HG02870 (cell line): ENCODE measurements around the gene CYP21A2.
"Not testable (repeated sequence)": the region's sequence is repeated elsewhere in the genome, so short reads cannot be mapped to it uniquely, and the experiment has no call there.

Experiments used
- ATAC-seq: cut with Tn5 transposase; IDR thresholded peaks from one replicate; pipeline ENCODE4 v1.9.1; 2021; ENCODE audit warnings: mild to moderate bottlenecking, moderate library complexity; ENCODE audit not compliant: unreplicated experiment

Gene CYP21A2

DNA sequence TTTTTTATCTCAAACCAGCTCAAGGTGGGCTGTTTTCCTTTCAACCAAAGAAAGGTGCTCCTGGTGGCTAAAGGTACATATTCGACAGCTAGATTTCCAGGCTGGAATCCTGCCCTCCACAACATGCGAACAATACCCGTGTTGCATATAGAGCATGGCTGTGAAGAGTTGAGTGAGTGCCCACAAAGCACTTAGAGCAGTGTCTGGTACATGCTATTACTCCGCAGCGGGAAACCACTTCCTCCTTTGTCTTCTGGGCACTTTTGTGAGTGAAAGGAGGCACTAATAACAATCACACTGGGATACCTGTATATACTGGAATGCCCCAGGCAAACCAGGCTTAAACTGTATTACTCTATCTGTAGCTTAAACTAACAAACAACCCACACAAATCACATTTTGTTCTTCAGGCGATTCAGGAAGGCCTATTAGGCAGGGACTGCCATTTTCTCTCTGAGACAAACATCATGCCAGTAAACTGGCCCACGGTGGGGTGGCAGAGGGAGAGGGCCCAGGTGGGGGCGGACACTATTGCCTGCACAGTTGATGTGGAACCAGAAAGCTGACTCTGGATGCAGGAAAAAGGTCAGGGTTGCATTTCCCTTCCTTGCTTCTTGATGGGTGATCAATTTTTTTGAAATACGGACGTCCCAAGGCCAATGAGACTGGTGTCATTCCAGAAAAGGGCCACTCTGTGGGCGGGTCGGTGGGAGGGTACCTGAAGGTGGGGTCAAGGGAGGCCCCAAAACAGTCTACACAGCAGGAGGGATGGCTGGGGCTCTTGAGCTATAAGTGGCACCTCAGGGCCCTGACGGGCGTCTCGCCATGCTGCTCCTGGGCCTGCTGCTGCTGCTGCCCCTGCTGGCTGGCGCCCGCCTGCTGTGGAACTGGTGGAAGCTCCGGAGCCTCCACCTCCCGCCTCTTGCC lies at the start of gene CYP21A2:
CYP21A2 (plus strand) TSS at position 818 of the 927 bp plus-strand sequence; CDS start at position 826, 8 bp downstream.
- not testable (repeated sequence) for ATAC-seq

DNA sequence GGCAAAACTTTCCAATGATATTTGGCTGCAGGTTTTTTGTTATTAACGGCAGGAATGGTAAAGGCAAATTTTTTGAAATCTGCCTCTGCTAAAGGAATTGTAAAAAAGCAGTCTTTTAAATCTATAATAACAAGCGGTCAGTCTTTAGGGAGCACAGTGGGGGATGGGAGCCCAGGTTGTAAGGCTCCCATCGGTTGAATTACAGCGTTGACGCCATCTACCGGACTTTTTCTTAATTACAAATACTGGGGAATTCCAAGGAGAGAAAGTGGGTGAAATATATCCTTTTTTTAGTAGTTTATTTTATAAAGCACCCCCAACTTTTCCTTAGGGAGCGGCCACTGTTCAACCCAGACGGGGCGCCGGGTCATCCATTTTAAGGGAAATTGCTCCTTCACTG lies 48.9 kb upstream of the CYP21A2 start:
- ATAC-seq, result not testable (repeated sequence)

DNA sequence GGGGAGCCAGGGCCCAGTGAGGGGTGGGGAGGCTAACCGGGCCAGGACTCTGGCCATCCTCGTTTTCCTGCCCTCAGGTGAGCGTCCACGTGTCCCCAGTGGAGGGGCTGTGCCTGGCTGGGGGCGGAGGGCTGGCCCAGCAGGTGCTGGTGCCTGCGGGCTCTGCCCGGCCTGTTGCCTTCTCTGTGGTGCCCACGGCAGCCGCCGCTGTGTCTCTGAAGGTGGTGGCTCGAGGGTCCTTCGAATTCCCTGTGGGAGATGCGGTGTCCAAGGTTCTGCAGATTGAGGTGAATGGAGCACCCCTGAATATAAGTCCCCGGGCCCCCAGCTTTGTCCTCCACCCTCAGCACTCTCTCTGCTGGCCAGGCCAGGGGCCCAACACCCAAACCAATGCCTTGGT lies 43.8 kb upstream of the CYP21A2 start:
- ATAC-seq, result not testable (repeated sequence)

DNA sequence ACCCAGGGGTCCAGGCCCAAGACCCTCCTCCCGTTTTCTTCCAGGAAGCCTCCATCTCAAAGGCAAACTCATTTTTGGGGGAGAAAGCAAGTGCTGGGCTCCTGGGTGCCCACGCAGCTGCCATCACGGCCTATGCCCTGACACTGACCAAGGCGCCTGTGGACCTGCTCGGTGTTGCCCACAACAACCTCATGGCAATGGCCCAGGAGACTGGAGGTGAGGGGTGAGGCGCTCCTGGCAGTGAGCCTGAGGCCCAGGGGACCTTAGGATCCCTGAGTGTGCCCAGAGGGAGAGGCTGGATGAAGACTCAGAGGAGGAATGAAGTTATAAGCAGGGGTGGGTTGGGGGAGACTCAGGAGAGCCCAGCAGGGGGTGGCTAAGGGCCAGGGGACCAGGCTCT lies 41.8 kb upstream of the CYP21A2 start:
- not testable (repeated sequence) for ATAC-seq

DNA sequence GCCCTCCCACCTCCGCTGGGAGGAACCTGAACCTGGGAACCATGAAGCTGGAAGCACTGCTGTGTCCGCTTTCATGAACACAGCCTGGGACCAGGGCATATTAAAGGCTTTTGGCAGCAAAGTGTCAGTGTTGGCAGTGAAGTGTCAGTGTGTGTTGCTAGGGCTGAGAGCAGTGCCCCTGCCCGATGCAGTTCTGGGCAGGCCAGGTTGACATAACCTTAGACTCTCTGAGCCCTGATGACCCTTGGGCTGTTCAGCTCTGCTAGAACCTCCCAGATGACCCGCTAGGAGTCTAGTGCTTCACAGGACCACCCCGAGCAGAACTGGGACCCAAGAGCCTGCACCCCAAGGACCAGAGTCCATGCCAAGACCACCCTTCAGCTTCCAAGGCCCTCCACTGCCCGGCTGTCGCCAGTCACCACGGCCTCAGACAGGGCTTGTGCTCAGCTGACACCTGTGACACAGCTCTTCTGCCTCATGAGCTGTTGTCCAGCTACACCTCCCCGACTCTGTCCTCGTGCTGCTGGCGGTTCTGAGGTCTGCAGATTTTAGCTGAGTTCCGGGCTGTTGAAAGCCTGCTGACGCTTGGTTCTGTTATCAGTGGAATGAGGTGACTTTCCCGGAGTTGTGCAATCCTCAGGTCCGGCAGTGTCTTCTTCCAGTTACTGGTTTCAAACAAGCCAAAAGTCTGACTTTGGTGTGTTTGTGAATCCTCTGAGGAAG lies 35.5 kb upstream of the CYP21A2 start:
- not testable (repeated sequence) for ATAC-seq

DNA sequence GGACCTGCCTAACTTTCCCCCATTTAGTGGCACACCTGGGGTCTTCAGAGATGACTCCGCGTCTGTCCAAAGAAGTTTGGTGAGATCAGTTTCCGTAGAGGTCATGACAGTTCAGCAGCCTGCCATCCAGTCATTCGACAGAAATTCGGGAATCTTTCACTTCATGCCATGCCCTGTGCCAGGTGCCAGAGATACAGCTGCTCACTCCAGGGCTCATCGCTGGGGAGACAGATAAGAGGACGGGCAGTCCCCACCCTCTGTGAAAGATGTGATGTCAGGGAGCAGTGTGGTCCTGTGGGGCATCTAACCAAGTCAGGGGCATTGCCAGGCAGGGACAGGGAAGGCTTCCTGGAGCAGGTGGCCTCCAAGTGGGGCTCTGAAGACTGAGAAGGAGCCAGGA lies 34.9 kb upstream of the CYP21A2 start:
- not testable (repeated sequence) for ATAC-seq

DNA sequence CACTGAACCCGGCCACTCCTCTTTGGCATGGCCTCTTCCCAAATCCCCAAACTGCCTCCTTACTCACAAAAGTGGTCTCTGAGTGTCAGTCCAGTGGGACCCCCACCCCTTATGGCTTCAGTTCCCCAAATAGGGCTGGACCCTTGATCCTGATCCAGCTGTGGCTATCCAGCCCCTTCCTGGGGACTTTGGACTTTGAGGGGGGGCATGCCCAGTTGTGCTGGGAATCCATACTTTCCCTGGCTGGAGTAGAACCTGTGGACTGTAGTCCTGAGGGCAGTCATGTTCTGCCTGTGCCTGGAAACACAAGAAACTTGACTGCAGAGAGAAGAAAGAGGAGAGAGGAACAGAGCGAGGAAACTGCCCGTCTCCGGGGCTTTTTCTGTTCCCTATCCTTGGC lies 33.8 kb upstream of the CYP21A2 start:
- not testable (repeated sequence) for ATAC-seq

DNA sequence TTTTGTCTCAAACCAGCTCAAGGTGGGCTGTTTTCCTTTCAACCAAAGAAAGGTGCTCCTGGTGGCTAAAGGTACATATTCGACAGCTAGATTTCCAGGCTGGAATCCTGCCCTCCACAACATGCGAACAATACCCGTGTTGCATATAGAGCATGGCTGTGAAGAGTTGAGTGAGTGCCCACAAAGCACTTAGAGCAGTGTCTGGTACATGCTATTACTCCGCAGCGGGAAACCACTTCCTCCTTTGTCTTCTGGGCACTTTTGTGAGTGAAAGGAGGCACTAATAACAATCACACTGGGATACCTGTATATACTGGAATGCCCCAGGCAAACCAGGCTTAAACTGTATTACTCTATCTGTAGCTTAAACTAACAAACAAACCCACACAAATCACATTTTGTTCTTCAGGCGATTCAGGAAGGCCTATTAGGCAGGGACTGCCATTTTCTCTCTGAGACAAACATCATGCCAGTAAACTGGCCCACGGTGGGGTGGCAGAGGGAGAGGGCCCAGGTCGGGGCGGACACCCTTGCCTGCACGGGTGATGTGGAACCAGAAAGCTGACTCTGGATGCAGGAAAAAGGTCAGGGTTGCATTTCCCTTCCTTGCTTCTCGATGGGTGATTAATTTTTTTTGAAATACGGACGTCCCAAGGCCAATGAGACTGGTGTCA lies 33.2 kb upstream of the CYP21A2 start:
- not testable (repeated sequence) for ATAC-seq

DNA sequence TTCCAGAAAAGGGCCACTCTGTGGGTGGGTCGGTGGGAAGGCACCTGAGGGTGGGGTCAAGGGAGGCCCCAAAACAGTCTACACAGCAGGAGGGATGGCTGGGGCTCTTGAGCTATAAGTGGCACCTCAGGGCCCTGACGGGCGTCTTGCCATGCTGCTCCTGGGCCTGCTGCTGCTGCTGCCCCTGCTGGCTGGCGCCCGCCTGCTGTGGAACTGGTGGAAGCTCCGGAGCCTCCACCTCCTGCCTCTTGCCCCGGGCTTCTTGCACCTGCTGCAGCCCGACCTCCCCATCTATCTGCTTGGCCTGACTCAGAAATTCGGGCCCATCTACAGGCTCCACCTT lies 32.7 kb upstream of the CYP21A2 start:
- not testable (repeated sequence) for ATAC-seq

DNA sequence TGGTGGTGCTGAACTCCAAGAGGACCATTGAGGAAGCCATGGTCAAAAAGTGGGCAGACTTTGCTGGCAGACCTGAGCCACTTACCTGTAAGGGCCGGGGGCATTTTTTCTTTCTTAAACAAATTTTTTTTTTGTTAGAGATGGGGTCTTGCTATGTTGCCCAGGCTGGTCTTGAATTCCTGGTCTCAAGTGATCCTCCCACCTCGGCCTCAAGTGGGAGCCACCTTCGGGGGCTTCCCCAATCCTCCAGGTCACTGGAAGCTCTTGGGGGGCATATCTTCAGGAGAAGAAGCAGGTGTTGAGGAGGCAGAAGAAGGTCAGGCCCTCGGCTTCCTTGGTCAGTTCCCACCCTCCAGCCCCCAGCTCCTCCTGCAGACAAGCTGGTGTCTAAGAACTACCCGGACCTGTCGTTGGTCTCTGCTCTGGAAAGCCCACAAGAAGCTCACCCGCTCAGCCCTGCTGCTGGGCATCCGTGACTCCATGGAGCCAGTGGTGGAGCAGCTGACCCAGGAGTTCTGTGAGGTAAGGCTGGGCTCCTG lies 32.2 kb upstream of the CYP21A2 start:
- not testable (repeated sequence) for ATAC-seq

DNA sequence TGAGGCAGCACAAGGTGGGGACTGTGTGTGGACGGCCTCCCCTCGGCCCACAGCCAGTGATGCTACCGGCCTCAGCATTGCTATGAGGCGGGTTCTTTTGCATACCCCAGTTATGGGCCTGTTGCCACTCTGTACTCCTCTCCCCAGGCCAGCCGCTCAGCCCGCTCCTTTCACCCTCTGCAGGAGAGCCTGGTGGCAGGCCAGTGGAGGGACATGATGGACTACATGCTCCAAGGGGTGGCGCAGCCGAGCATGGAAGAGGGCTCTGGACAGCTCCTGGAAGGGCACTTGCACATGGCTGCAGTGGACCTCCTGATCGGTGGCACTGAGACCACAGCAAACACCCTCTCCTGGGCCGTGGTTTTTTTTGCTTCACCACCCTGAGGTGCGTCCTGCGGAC lies 31.1 kb upstream of the CYP21A2 start:
- not testable (repeated sequence) for ATAC-seq

DNA sequence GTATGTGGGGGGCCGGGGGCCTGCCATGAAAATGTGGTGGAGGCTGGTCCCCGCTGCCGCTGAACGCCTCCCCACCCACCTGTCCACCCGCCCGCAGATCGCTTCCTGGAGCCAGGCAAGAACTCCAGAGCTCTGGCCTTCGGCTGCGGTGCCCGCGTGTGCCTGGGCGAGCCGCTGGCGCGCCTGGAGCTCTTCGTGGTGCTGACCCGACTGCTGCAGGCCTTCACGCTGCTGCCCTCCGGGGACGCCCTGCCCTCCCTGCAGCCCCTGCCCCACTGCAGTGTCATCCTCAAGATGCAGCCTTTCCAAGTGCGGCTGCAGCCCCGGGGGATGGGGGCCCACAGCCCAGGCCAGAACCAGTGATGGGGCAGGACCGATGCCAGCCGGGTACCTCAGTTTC lies 30.2 kb upstream of the CYP21A2 start:
- not testable (repeated sequence) for ATAC-seq

DNA sequence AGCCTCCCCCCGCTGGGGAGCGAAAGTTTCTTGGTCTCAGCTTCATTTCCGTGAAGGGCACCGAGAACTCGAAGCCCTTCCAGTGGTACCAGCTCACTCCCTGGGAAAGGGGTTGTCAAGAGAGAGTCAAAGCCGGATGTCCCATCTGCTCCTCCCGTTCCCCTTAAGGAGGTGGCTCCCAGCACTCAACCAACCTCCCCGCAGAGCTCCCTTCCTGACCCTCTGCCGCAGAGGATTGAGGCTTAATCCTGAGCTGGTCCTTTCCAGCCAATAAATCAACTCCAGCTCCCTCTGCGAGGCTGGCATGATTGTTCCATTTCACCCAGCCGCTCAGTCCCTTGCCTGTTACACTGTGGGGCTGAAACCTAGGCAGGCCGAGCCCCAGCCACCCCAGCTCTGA lies 29.6 kb upstream of the CYP21A2 start:
- ATAC-seq, result not testable (repeated sequence)

DNA sequence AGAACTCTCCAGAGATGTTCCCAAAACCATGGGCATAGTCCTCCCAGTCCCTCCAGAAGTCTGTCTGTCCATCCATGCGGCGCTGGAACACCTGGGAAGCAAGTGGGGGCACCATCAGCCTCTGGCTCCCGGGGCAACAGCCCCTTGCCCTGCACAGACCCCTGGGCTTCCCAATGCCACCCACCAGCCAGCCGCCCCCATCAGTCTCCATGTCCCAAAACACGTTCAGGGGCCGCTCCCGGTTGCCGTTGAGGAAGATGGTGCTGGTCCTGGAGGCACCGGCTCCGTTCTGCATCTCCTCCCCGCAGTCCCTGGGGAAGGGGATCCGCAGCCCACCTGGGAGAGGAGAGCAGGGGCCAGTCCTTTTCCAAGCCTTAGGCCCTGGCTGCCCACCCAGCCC lies 28.7 kb upstream of the CYP21A2 start:
- ATAC-seq, result not testable (repeated sequence)

DNA sequence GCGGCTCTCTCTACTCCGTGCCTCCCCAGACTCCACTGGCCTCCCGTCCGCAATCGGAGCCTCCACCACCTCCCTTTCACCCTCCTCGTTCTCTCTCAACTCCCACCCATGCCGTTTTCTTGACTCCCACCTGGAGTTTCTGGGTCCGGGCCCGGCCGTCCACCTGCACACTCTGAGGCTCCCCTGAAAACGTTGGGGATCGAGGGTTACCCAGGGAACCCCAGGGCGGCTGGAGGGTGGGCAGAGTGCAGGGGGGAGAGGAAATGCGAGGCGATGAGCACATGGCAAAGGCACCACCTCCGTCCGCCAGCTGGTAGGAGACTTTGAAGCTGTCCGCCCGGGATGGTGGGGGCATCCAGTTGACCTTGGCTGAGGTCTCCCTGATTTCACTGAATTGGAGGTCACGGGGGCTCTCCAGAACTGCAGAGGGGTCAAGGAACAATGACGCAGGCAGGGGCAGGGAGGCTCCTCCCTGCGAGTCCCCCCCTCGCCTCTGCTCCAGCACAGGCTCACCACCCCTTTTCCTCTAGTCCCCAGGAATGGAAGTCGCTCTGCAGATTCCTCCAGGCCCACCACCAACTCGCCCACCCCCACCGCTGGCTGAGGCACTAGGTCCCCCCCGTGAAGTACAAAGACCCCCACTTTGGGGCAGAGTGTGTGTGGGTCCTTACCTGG lies 27.2 kb upstream of the CYP21A2 start:
- ATAC-seq, result not testable (repeated sequence)

DNA sequence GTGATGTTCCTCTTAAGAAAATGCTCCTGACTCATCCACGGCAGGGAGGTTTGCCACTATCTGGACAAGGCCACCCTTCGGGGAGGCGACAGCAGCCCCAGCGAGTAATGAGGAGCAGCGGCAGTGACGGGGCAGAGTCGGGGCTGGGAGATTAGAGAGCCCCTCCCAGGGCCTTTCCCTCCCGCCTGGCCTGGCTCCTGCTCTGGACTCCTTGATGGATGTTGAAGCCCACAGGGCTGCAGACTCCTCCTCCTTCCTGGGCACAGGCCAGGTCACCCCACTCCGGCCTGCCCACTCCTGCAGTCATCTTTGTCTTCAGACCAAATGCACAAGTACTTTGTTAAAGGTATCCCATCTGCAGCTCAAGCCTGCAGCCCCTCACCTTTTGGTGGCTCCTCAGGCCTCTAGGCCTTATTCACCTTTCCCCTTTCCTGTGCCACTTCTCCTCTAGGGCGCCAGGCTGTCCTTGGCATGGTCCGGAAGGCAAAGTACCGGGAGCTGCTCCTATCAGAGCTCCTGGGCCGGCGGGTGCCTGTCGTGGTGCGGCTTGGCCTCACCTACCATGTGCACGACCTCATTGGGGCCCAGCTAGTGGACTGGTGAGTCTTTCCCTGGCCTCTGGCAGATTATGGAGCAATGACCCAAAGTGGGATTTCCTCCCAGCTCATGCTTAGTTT lies 25.1 kb upstream of the CYP21A2 start:
- ATAC-seq, result not testable (repeated sequence)

DNA sequence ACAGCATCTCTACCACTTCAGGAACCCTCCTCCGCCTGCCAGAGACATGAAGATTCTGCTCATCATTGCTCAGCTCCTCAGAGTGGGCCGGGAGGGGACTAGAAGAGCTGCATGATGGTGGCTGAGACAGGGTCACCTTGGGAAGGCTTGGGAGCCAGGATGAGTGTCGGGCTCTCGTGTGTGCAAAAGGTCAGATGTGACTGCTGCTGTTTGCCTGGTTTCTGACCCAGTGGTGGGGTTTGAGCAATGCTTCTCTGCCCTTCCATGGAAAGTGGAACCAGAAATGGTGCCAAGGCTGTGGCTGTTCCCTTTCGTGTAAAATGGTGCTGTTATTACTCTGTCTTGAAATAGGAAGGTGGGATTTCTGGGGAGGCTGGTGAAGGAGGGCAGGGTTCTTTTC lies 24.5 kb upstream of the CYP21A2 start:
- ATAC-seq, result not testable (repeated sequence)

DNA sequence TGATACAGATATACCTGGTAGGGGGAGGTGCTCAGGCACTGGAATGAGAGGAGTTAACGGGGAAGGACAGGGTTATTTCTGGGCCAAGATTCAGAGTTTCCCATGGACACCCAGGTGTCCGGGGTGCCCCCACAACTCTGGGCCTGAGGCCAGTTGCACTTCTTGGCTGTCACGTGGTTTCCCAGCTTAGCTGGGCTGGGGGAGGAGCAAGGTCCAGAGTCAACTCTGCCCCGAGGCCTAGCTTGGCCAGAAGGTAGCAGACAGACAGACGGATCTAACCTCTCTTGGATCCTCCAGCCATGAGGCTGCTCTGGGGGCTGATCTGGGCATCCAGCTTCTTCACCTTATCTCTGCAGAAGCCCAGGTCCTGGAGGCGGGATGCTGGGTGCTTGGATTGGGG lies 23.7 kb upstream of the CYP21A2 start, which contains the start of gene C4B:
C4B (plus strand) TSS at position 249 of the 400 bp plus-strand sequence; CDS start at position 300, 51 bp downstream.
- not testable (repeated sequence) for ATAC-seq

DNA sequence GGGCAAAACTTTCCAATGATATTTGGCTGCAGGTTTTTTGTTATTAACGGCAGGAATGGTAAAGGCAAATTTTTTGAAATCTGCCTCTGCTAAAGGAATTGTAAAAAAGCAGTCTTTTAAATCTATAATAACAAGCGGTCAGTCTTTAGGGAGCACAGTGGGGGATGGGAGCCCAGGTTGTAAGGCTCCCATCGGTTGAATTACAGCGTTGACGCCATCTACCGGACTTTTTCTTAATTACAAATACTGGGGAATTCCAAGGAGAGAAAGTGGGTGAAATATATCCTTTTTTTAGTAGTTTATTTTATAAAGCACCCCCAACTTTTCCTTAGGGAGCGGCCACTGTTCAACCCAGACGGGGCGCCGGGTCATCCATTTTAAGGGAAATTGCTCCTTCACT lies 16.1 kb upstream of the CYP21A2 start:
- ATAC-seq, result not testable (repeated sequence)

DNA sequence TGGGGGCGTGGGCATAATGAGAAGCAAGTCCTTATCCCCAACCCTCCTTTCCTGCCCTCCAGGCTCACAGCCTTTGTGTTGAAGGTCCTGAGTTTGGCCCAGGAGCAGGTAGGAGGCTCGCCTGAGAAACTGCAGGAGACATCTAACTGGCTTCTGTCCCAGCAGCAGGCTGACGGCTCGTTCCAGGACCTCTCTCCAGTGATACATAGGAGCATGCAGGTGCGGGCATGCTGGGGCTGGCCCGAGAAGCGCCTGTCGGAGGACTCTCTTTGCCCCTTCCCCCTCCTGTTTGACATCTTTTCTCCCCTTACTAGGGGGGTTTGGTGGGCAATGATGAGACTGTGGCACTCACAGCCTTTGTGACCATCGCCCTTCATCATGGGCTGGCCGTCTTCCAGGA lies 9.6 kb upstream of the CYP21A2 start:
- ATAC-seq, result not testable (repeated sequence)
